ENCODE results near the gene TMEM38A.
A peak's percentile ranks its signal among the peaks of the same experiment; 100 is the strongest.

The TMEM38A gene, protein sequence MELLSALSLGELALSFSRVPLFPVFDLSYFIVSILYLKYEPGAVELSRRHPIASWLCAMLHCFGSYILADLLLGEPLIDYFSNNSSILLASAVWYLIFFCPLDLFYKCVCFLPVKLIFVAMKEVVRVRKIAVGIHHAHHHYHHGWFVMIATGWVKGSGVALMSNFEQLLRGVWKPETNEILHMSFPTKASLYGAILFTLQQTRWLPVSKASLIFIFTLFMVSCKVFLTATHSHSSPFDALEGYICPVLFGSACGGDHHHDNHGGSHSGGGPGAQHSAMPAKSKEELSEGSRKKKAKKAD

GRCh38 chr19:16660763-16661479, at the start of gene TMEM38A:
TSS of gene TMEM38A (plus strand) at chr19:16661139. CDS start at chr19:16661218, 79 bp downstream.
- H3K4me3 ChIP-seq (ENCODE audit: low read depth, low read length), result peak within 1 kb of the TSS; percentile 82
- TF ChIP-seq, protein P1, sequence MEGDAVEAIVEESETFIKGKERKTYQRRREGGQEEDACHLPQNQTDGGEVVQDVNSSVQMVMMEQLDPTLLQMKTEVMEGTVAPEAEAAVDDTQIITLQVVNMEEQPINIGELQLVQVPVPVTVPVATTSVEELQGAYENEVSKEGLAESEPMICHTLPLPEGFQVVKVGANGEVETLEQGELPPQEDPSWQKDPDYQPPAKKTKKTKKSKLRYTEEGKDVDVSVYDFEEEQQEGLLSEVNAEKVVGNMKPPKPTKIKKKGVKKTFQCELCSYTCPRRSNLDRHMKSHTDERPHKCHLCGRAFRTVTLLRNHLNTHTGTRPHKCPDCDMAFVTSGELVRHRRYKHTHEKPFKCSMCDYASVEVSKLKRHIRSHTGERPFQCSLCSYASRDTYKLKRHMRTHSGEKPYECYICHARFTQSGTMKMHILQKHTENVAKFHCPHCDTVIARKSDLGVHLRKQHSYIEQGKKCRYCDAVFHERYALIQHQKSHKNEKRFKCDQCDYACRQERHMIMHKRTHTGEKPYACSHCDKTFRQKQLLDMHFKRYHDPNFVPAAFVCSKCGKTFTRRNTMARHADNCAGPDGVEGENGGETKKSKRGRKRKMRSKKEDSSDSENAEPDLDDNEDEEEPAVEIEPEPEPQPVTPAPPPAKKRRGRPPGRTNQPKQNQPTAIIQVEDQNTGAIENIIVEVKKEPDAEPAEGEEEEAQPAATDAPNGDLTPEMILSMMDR (IDR thresholded peaks at IDR 0.05; ENCODE audit: borderline replicate concordance, insufficient read depth, low read depth, low read length), result no peak

DNA sequence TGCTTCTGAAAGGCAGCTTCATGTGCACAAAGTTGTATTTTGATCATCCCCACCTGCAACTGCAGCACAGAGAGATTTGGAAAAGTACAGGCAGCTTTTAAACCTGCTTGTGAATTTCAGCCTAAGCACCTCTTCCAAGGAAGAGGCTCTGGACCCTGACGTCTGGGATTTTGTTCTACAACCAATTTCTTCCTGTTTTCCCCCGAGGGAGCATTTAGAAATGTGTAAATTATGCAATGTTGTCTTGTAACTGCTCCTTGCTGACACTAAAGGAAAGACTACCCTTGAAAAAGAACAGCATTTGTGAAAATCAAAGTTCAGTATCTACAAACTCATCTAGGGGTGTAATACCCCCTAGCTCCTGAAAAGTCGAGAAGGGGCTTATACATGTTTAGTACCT, 48.3 kb upstream of the TMEM38A start:
- no peak overlapping the region for H3K4me3 ChIP-seq (ENCODE audit: low read depth, low read length)
- TF ChIP-seq, protein P1 (IDR thresholded peaks at IDR 0.05; ENCODE audit: borderline replicate concordance, insufficient read depth, low read depth, low read length), result no peak

DNA sequence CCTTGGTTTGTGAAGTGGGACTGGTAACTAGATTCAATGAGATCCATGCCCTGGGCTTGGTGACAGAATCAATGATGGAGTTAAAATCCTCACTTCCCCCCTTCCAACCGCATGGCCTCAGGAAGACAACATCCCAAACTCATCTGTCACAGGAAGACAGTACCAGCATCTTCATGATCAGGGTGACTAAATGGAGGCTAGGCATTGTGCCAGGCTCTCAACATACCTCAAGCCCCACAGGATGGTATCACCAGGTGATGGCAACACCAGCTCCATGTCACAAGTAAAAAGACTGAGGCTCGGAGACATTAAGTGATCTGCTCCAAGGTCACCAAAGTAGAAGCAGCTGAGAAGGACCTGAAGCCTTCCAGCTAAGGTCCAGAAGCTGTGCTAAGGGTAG, 47.1 kb upstream of the TMEM38A start:
- TF ChIP-seq, protein P1 (IDR thresholded peaks at IDR 0.05; ENCODE audit: borderline replicate concordance, insufficient read depth, low read depth, low read length), result no peak

DNA sequence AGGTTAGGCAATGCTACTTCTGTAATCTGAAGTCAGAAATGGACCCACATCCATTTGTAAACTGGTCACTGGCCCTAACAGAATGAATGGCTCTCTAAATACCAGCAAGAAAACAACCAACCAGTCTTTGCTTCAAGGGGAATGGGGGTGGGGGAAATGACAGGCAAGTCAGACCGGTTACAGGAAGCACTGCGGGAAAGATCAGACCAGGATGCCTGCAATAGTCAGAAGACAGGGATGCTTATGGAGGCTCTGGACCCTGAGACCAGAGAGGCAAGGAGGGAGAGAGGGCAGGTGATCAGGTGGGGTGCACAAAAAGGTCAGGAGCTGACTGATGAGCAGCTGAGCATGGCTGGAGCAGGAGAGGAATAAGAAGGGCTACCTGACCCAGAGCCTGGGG, 46.0 kb upstream of the TMEM38A start:
- H3K4me3 ChIP-seq (ENCODE audit: low read depth, low read length), result no peak overlapping the region
- TF ChIP-seq, protein P1 (IDR thresholded peaks at IDR 0.05; ENCODE audit: borderline replicate concordance, insufficient read depth, low read depth, low read length), result no peak

More for the DNA sequence above, 47.1 kb upstream of the TMEM38A start:
- no peak overlapping the region for H3K4me3 ChIP-seq (ENCODE audit: low read depth, low read length)

GRCh38 chr19:16615808-16616207, 45.1 kb upstream of the TMEM38A start:
- TF ChIP-seq, protein P1 (IDR thresholded peaks at IDR 0.05; ENCODE audit: borderline replicate concordance, insufficient read depth, low read depth, low read length), result no peak
- H3K4me3 ChIP-seq (ENCODE audit: low read depth, low read length), result no peak overlapping the region

- peak overlapping the region; percentile 11 for H3K4me3 ChIP-seq (ENCODE audit: low read depth, low read length)
- TF ChIP-seq, protein P1 (IDR thresholded peaks at IDR 0.05; ENCODE audit: borderline replicate concordance, insufficient read depth, low read depth, low read length), result no peak
Measured at GRCh38 chr19:16618248-16618647, 42.7 kb upstream of the TMEM38A start.

DNA sequence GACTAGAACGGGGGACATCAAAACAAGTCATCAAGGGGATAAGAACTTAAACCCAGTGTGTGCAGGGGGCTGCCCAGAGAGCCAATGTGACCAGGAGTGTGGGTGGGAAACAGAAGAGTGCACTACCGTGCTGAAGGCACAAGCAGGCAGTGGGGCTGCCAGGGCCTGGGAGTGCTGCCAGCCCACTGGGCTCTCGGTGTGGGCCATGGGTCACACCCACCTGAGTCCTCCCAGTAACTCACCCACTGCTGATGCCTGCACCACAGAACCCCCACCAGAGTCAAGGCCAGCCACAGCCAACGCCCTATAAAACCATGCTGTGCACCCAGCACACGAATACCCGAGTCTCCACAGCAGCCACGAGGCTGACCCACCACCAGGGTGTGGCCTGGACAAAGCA, 41.5 kb upstream of the TMEM38A start:
- TF ChIP-seq, protein P1 (IDR thresholded peaks at IDR 0.05; ENCODE audit: borderline replicate concordance, insufficient read depth, low read depth, low read length), result no peak
- H3K4me3 ChIP-seq (ENCODE audit: low read depth, low read length), result no peak overlapping the region
